SK-N-SH treated with all-trans-retinoic acid at 6 μM for 48 hours (cell line): ENCODE results near the gene GPRC5B.

Source experiments
- BACH2 ChIP-seq: fragments of 250-450 bp; sonication (Bioruptor Pico); IDR thresholded peaks from 2 replicates; pipeline ENCODE4 v1.9.0; 2021; ENCODE audit warnings: mild to moderate bottlenecking, borderline replicate concordance
- CSDC2 ChIP-seq: fragments of 250-450 bp; sonication (Bioruptor Pico); IDR thresholded peaks from 2 replicates; pipeline ENCODE4 v1.5.0; 2020; ENCODE audit warnings: mild to moderate bottlenecking, moderate library complexity
- ISL1 ChIP-seq: fragments of 250-450 bp; sonication (Bioruptor Pico); IDR thresholded peaks from 2 replicates; pipeline ENCODE4 v2.1.2; 2022; ENCODE audit warnings: mild to moderate bottlenecking, moderate library complexity
- ZFP30 ChIP-seq: fragments of 450-650 bp; formaldehyde crosslinking; IDR thresholded peaks from 2 replicates; pipeline ENCODE4 v1.5.0; 2022; ENCODE audit warnings: mild to moderate bottlenecking, moderate library complexity
- ZNF70 ChIP-seq: fragments of 450-650 bp; formaldehyde crosslinking; IDR thresholded peaks from 2 replicates; pipeline ENCODE4 v1.5.0; 2020; ENCODE audit warnings: mild to moderate bottlenecking, moderate library complexity
- TF ChIP-seq, protein P1 (sequence below): fragments of 250-450 bp; sonication (Bioruptor Pico); IDR thresholded peaks from 2 replicates; pipeline ENCODE4 v1.8.0; 2021; ENCODE audit warnings: low read depth, mild to moderate bottlenecking, moderate library complexity, borderline replicate concordance

DNA sequence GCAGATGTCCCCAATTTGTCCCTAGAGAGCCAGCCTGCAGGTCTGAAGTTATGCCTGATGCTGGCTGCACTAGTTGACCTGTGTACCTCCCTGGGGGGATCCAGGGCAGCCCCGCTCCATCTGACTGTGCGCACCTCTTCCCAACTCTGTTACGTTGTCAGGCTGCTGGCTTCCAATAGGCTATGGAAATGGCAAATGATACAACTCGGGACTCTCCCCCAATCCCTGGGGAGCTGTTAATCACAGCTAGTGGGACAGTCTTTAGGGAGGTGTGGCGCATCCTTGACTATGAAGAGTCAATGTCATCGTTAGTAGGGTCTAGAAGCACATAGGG is 30.1 kb downstream of the GPRC5B start:
- TF ChIP-seq CSDC2 (CRISPR knock-in tag): no peak
- TF ChIP-seq, protein P1, sequence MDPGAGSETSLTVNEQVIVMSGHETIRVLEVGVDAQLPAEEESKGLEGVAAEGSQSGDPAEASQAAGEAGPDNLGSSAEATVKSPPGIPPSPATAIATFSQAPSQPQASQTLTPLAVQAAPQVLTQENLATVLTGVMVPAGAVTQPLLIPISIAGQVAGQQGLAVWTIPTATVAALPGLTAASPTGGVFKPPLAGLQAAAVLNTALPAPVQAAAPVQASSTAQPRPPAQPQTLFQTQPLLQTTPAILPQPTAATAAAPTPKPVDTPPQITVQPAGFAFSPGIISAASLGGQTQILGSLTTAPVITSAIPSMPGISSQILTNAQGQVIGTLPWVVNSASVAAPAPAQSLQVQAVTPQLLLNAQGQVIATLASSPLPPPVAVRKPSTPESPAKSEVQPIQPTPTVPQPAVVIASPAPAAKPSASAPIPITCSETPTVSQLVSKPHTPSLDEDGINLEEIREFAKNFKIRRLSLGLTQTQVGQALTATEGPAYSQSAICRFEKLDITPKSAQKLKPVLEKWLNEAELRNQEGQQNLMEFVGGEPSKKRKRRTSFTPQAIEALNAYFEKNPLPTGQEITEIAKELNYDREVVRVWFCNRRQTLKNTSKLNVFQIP (CRISPR knock-in tag): no peak
- no peak for TF ChIP-seq ISL1 (CRISPR knock-in tag)
- no peak for TF ChIP-seq ZNF70
- no peak for TF ChIP-seq ZFP30 (CRISPR knock-in tag)
- TF ChIP-seq BACH2: no peak
